ENCODE measurements around the gene AMOT. TPM values are rescaled to one million over a fixed set of nuclear protein-coding genes. Genes with fewer than 3 reads are reported as not detected.
A peak's percentile ranks its signal among the peaks of the same experiment; 100 is the strongest.

AMOT gene
- 3.9 TPM for total RNA-seq

- TF ChIP-seq CTCF (IDR thresholded peaks at IDR 0.05), result no peak
- H3K27me3 ChIP-seq, result no peaks in the 10 kb centered on the region
- no peaks in the 10 kb centered on the region for H3K9me3 ChIP-seq
- peak; percentile 16 to 83 for DNase-seq (ENCODE audit: low spot score in 2 of 2)
- intact Hi-C loops (cut with DNase I), result no loop called here
- peak within 1 kb of the TSS; percentile 63 to 76 for H3K27ac ChIP-seq
- H3K4me1 ChIP-seq, result no peaks in the 10 kb centered on the region
- H3K36me3 ChIP-seq, result no peaks in the 10 kb centered on the region
- peak within 1 kb of the TSS; percentile 47 to 78 for H3K4me3 ChIP-seq
Observed at GRCh38 chrX:112840382-112841113, at the start of gene AMOT. Gene AMOT (minus strand): TSS chrX:112840831. CDS start chrX:112823126, 17,705 bp downstream.

- H3K9me3 ChIP-seq, result no peaks in the 10 kb centered on the region
- DNase-seq (ENCODE audit: low spot score in 2 of 2), result no peak
- no peaks in the 10 kb centered on the region for H3K27me3 ChIP-seq
- no peak overlapping the region for H3K4me3 ChIP-seq
- H3K36me3 ChIP-seq, result no peaks in the 10 kb centered on the region
- intact Hi-C loops (cut with DNase I), result no loop called here
- H3K4me1 ChIP-seq, result no peaks in the 10 kb centered on the region
- no peak overlapping the region for H3K27ac ChIP-seq
- no peak for TF ChIP-seq CTCF (IDR thresholded peaks at IDR 0.05)
Observed at GRCh38 chrX:112889400-112889799, 48.8 kb upstream of the AMOT start.

GRCh38 chrX:112888916-112889315 is 48.3 kb upstream of the AMOT start:
- no peak for DNase-seq (ENCODE audit: low spot score in 2 of 2)
- intact Hi-C loops (cut with DNase I), result no loop called here
- H3K27ac ChIP-seq, result no peak overlapping the region
- H3K9me3 ChIP-seq, result no peaks in the 10 kb centered on the region
- no peaks in the 10 kb centered on the region for H3K27me3 ChIP-seq
- H3K4me3 ChIP-seq, result no peak overlapping the region
- no peak for TF ChIP-seq CTCF (IDR thresholded peaks at IDR 0.05)
- H3K4me1 ChIP-seq, result no peaks in the 10 kb centered on the region
- no peaks in the 10 kb centered on the region for H3K36me3 ChIP-seq

- H3K36me3 ChIP-seq, result no peaks in the 10 kb centered on the region
- H3K27me3 ChIP-seq, result no peaks in the 10 kb centered on the region
- H3K4me1 ChIP-seq, result no peaks in the 10 kb centered on the region
- no peak overlapping the region for H3K4me3 ChIP-seq
- intact Hi-C loops (cut with DNase I), result no loop called here
- no peaks in the 10 kb centered on the region for H3K9me3 ChIP-seq
- TF ChIP-seq CTCF (IDR thresholded peaks at IDR 0.05), result no peak
- no peak overlapping the region for H3K27ac ChIP-seq
- no peak for DNase-seq (ENCODE audit: low spot score in 2 of 2)
Observed at GRCh38 chrX:112877771-112878173, 37.1 kb upstream of the AMOT start.

- Histone ChIP-seq H3K4me1 (no peaks in the 10 kb centered on the region), H3K36me3 (no peaks in the 10 kb centered on the region), H3K9me3 (no peaks in the 10 kb centered on the region), H3K4me3 (no peak overlapping the region), H3K27ac (no peak overlapping the region), H3K27me3 (no peaks in the 10 kb centered on the region)
- no peak for DNase-seq (ENCODE audit: low spot score in 2 of 2)
- intact Hi-C loops (cut with DNase I), result no loop called here
- no peak for TF ChIP-seq CTCF (IDR thresholded peaks at IDR 0.05)
Observed at GRCh38 chrX:112874614-112875013, 34.0 kb upstream of the AMOT start.

Data from ascending aorta (tissue), 2 donors.